Epidermal melanocyte (primary cell): ENCODE measurements around the gene BCL11A.

Experiments used
- DNase-seq: peaks from one replicate; pipeline ENCODE4 v3.0.0; 2011; ENCODE audit warnings: low spot score; ENCODE audit not compliant: insufficient read length

The BCL11A gene

DNA sequence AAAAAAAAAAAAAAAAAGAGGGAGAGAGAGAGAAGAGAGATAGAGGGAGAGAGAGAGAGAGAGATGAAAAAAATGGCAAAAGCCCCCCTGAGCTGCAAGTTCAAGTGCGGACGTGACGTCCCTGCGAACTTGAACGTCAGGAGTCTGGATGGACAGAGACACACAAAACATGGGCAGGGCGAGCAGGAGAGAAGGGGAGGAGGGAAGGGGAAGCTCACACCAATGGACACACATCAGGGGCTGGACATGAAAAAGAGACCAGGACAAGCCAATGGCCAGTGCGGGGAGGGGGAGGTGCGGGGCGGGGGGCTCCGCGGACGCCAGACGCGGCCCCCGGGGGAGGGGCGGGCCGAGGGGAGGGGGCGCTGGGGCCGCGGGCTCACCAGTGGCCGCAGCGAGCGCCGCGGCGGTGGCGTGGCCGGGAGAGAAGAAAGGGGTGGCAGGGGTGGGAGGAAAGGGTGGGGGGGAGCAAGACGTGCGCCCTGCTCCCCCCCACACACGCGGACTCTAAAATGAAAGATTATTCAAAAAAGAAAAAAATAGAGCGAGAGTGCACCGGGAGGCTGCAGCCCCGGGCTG lies at the start of gene BCL11A:
TSS of gene BCL11A (minus strand) at position 160 of the 579 bp plus-strand sequence. CDS start 384 bp downstream, outside the sequence.
- DNase-seq, result no peak

DNA sequence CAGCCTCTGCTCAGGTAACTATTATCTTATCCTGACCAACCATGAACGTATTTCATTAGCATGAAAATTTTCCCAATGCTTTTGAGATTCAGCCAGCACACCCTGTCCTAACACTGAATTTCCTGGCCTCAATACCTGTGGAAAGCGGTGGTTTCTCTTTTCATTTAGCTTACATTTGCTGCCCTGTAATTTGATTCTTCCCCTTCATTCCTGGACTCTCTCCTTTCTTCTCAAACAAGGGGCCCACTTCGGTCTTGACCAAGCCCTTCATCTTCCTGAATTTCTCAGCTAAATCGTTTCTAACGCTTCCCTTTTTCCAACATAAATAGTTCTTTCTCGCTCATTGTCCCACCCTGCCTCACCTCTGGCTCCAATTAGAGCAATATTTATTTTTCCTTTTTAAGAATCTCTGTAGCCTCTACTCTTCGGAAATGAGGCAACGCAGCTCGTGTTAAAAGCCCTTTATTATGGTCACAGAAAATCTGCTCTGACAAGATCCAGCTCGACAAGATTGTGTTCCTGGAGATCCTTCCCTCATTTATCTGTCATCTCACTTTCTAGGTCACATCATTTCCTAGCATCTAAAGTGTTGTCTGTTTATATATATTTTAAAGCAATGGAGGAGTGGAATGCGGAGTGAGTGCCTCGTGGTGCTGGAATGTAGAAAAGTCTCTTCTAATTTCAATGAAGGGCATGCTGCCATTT lies 49.5 kb upstream of the BCL11A start:
- no peak for DNase-seq

GRCh38 chr2:60602388-60602787 lies 48.9 kb upstream of the BCL11A start:
- no peak for DNase-seq

- no peak for DNase-seq
Measured at GRCh38 chr2:60598271-60598670, 44.8 kb upstream of the BCL11A start.

DNA sequence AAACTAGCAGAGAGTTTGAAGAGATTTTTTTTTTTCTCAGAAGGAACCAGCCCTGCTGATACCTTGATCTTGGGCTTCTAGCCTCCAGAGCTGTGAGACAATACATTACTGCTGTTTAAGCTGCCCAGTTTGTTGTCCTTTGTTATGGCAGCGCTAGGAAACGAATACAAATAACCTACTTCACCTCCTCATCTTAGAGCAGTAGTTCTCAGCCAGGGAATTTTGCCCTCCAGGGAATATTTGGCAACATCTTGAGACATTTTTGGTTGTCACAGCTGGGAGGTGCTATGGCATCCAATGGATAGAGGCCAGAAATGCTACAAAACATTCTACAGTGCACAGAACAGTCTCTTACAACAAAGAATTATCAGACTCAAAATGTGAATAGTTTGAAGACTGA lies 43.9 kb upstream of the BCL11A start:
- no peak for DNase-seq

- no peak for DNase-seq
Measured at GRCh38 chr2:60596411-60596810, 43.0 kb upstream of the BCL11A start.

DNA sequence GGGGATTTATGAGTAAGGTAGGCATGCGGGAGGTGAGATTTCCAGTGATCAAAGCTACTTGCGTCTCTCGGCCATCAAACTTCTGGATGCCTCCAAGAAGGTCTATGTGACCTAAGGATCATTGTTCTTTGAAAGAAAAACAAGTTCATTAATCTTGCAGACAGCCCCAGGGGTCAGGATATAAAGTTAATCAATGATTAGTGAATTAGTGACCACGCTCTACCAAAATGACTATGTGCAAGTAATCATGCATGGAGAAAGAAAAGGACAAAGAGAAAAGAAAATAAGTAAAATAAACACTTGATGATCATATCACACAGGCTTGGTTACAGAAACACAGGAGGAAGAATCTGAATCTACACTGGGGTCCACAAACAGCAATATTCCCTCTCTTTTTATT lies 42.5 kb upstream of the BCL11A start:
- DNase-seq, result no peak

- DNase-seq, result no peak
Measured at GRCh38 chr2:60589104-60589503, 35.6 kb upstream of the BCL11A start.

DNA sequence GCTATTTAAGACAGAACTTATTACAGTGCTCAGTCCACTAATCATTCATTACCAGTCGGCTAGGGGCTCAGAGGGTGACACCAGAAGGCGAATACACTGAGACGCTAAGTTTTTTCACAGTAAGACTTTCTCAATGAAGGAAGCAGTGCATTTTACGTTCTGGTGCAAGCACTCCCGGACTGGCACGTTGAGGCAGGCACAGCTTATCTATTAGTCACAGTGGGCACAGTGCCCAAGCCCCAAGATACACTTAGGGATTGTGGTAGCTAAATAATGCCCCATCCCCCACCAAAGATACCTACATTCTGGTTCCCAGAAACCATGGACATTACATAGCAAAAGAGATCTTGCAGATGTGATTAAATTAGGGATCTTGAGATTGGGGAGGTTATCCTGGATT lies 32.6 kb upstream of the BCL11A start:
- DNase-seq, result no peak

DNA sequence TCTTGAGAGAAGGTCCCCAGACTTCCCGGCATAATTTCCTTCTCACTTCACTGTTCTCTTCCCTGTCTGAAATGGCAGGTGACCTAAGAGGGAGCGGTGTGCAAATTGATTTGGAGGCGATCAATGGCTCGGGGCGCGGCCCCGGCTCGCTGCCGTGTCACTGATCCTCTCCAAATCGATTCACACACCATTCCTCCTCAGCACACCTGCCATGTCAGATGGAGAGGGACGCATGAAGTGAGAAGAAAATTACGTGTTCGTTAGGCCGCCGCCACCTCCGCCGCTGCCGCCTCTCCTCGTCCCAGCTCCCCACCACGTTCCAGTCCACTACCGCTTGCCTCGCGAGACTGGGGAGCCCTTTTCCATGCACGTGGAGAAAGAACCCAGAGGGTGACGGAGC lies 31.8 kb upstream of the BCL11A start:
- no peak for DNase-seq

GRCh38 chr2:60583604-60584003 lies 30.1 kb upstream of the BCL11A start:
- DNase-seq, result no peak

- DNase-seq, result peak; percentile 72
Measured at GRCh38 chr2:60581433-60582282, 28.2 kb upstream of the BCL11A start.

DNA sequence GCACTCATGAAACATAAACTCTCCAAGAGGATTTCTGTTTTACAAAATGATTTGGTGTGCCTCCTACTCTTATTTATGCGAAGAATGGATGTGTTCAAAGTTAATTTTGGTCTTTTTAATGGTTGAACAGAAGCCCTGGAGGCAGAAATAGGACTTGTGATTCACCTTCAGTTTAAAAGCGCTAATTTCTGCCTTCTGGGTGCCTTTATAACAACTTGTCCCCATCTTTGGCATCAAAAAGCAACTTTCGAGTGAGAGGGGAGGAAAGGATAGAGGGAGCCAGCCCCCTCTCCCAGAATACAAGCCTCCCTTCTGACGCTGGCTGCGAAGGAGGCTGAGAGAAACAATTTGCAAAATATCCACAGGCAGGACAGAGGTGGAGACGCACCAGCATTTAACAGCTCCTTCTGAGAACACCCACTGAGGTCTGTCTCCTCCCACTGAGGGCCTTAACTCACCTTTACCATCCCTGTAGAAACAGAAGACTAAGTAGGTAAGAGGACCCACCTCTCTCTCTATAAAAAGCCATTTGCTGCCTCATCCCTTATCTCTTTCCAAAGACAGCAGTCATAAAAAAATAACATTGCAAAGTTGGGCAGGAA lies 24.3 kb upstream of the BCL11A start:
- no peak for DNase-seq

GRCh38 chr2:60573251-60573650 lies 19.8 kb upstream of the BCL11A start:
- DNase-seq, result no peak

- DNase-seq, result no peak
Measured at GRCh38 chr2:60570251-60570650, 16.8 kb upstream of the BCL11A start.

DNA sequence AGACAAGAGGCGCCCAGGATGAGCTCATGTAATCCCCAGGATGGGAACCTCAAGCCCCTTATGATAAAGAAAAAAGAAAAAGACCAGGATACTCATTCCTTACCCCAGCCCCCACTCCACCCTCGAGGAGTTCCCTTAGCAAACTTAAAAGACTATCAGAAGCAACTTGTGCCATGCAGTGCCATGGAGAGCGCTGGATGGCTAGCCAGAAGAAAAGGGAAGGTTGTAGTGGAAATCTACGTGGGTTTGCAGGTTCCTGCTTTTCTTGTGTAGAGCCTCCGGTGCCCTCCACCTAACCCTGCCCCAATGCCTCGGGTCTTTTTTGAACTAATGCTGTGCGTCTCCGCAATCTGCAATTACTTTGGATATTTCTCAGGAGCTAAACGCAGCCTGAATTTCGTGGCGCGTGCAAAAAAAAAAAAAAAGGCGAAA lies 16.2 kb upstream of the BCL11A start:
- DNase-seq, result no peak

DNA sequence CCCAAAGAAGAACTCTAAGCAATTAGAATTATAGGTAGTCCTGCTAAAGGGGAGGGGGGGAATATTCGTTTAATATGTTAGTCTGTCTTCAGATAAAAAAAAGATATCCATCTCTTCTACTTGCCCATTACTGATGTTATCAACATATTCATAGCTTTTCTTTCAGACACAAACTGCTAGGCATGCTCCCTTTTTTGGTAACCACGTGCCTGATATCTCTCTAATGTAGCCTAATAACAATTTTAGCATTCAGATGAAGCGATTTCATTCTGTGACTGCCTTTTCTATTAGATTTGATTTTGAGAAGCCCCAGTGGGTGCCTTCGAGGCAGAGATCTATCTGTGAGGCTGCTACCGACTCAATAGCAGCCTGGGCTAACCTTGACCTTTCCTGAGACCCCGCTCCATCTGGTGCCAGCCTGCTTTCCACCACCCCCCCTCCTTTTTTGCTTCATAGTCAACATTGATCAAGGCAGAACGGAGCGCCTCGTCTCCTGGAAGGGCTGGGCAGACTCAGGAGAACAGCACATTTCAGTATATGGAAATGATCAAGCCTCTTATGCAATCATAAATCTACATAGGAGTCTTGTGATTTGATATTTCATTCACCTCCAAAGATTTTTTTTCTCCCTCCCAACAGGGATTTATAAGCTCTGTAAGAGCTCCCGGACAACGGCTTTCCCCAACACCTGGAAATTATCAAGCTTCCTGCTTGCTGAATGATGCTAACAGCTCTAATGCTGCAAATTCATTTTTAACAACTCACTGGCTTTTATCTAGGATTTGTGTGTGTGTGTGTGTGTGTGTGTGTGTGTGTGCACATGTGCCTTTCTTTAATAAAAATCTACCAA lies 14.7 kb upstream of the BCL11A start:
- DNase-seq, result no peak

DNA sequence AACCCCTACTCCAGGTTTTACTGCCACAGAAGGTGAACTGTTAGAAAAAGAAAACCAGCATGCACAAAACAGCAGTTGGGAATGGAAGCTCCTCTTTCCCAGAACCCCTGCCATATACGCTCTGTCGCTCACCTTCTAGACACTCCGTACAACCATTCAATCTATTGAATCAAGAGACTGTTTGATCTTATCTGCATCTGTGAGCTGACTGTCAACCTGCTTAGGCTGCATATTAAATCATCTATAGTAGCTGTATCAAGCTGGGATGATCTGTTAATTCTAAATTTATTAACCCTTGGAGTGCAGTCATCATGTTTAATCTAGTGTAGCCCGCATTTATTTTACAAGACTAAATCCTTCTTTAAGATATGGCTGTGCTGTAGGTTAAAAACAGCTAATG lies 13.6 kb upstream of the BCL11A start:
- DNase-seq, result no peak

DNA sequence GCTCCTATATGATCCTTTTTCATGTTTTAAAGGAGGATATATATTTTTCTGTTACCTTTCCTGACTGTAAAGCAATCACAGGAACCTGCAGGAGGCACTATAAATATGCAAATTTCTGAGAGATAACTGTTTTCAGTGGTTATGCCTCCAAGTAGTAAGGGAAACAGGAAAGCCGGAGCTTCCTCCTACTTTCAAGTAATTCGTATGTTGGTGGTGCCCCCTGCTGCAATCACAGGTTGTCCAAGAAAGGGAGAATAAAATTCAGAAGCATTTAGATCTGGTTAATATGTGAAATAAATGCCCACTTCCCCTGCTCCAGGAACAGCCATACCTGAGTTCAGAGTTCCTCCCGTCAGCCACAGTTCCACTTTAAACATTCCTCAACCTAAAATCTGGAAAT lies 12.0 kb upstream of the BCL11A start:
- DNase-seq, result no peak

DNA sequence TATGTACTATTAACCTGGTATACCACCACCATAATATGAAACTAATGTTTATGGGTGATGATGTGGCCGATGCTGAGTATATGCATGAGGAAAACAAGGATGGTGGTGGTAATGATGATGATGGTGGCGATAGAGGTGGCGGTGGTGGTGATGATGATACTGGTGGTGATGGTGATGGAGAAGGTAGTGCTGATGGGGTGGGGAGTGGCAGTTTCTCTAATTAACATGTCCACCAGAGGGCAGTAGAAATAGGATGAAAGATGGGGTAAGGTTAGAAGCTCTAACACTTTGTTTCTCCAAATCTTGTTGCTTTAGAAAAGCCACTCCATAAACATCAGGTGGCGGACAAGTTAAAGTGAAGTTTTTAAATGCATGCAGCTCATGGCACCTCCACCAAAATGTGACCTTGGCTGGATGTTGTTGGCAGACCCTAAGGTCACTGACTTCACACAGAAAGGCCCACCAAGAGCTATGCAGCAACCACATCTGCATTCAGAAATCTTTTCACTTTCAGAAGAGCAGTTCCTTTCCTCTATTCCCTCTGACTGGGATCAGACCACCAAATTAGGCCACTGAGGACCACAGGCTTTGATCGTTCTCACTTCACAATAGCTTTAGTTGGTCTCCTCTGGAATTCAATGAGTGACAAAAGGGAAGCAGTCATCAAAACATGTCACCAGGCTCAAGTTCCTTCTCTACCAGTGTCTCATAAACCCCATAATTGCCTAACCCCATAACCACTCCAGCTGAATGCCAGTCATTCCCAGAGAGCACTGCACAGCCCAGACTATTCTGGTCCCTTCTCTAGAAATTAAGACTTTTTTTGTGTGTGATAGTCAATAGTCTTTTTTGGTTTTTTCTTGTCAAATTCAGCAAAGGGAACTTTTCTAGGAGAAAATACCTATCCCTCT lies 7.5 kb upstream of the BCL11A start:
- DNase-seq, result no peak
